A673 (cell line): ENCODE measurements around the gene DNAJC12. TPM values are rescaled to one million over a fixed set of nuclear protein-coding genes. Genes with fewer than 3 reads are reported as not detected.

Experiments
- Bru-seq: library from RNA; stranded (reverse); fragments of 400-500 nt; gene quantifications from one replicate; lab custom pipeline; 2021; lab: Mats Ljungman, UMichigan
- BruChase-seq, 2 experiments: library from RNA; stranded (reverse); fragments of 400-500 nt; gene quantifications; one replicate each; lab custom pipeline; 2021; lab: Mats Ljungman, UMichigan
- BruUV-seq: library from RNA; stranded (reverse); fragments of 400-500 nt; replicated peaks from 2 replicates; lab custom pipeline; 2021; lab: Mats Ljungman, UMichigan
- CTCF ChIA-PET: fragments of 300-600 bp; sonication (Branson Sonifier 250); formaldehyde crosslinking; loops from one replicate; lab custom pipeline; 2022; ENCODE audit warnings: antibody characterized with exemption; lab: Charles Lee
- POLR2A ChIA-PET: fragments of 300-600 bp; sonication (Branson Sonifier 250); formaldehyde crosslinking; loops from one replicate; lab custom pipeline; 2022; ENCODE audit warnings: antibody characterized with exemption; ENCODE audit not compliant: low non-redundant PET; lab: Charles Lee
- DNase-seq: peaks from one replicate; pipeline ENCODE4 v3.0.0-alpha.2; 2015; ENCODE audit warnings: low spot score
- H3K27ac ChIP-seq: fragments of 200-600 bp; sonication (generic); 2 replicates; pipeline ENCODE4 v1.5.1; 2016; ENCODE audit warnings: mixed run types, low read depth, mild to moderate bottlenecking, mixed read lengths, antibody characterized with exemption, low read length; ENCODE audit not compliant: poor library complexity, severe bottlenecking
- H3K27me3 ChIP-seq: fragments of 200-600 bp; sonication (generic); replicated peaks from 2 replicates; pipeline ENCODE4 v1.6.1; 2017; ENCODE audit warnings: mixed run types, low read depth, mild to moderate bottlenecking, mixed read lengths, antibody characterized with exemption, low read length; ENCODE audit not compliant: insufficient read depth, poor library complexity
- H3K36me3 ChIP-seq: fragments of 200-600 bp; sonication (generic); 2 replicates; pipeline ENCODE4 v1.6.1; 2016; ENCODE audit warnings: mixed run types, mild to moderate bottlenecking, mixed read lengths, antibody characterized with exemption, low read length; ENCODE audit not compliant: insufficient read depth, poor library complexity, severe bottlenecking
- H3K4me1 ChIP-seq: fragments of 200-600 bp; sonication (generic); 2 replicates; pipeline ENCODE4 v1.6.1; 2017; ENCODE audit warnings: mixed run types, mild to moderate bottlenecking, mixed read lengths, antibody characterized with exemption, low read length; ENCODE audit not compliant: insufficient read depth, poor library complexity, severe bottlenecking
- H3K4me3 ChIP-seq: fragments of 200-600 bp; sonication (generic); 2 replicates; pipeline ENCODE4 v1.5.1; 2016; ENCODE audit warnings: low read depth, mixed run types, mild to moderate bottlenecking, mixed read lengths, low read length; ENCODE audit not compliant: poor library complexity, severe bottlenecking
- H3K9me3 ChIP-seq: fragments of 200-600 bp; sonication (generic); 2 replicates; pipeline ENCODE4 v1.6.1; 2016; ENCODE audit warnings: mixed run types, low read depth, mild to moderate bottlenecking, mixed read lengths, antibody characterized with exemption, low read length; ENCODE audit not compliant: poor library complexity, severe bottlenecking
- EZH2 ChIP-seq: fragments of 200-600 bp; sonication (generic); IDR thresholded peaks from 2 replicates; pipeline ENCODE4 v1.6.1; 2017; ENCODE audit warnings: borderline replicate concordance, low read depth, mild to moderate bottlenecking, mixed read lengths, antibody characterized with exemption, low read length; ENCODE audit not compliant: poor library complexity, severe bottlenecking
- intact Hi-C: fragments of 100-400 bp; cut with micrococcal nuclease; formaldehyde crosslinking; loops from one replicate; pipeline ENCODE4 v1.10.0; 2022; ENCODE audit not compliant: unreplicated experiment
- long read RNA-seq: library from polyadenylated mRNA; stranded (forward); transcript quantifications from one replicate; pipeline ENCODE4 v2.0.0, GENCODE V29; 2022
- total RNA-seq: library from RNA; stranded (reverse); gene quantifications from 2 replicates; pipeline ENCODE4 v1.2.3, GENCODE V29; 2021
- TF ChIP-seq, protein P1 (sequence below): fragments of 300-800, 200-600 bp; sonication (generic); conservative IDR thresholded peaks from 2 replicates; pipeline ENCODE4 v1.5.1; 2017; ENCODE audit warnings: low read depth, mild to moderate bottlenecking, antibody characterized with exemption, low read length, moderate library complexity, mixed read lengths

Gene DNAJC12
- 147 and 182 TPM in 2 replicates for total RNA-seq
- percentile 95 among the genes with signal in this experiment for Bru-seq, nascent RNA
- percentile 78 among the genes with signal in this experiment for BruChase-seq, experiment 1, labeled RNA remaining after a 2-hour chase
- BruChase-seq, experiment 2, labeled RNA remaining after a 6-hour chase = percentile 87 among the genes with signal in this experiment
- long read RNA-seq, transcript DNAJC12-202 (3 exons, 1,064 nt) = minor isoform, 9 of 177 reads
- long read RNA-seq, transcript DNAJC12-201 (5 exons, 1,201 nt) = major isoform, 140 of 177 reads
- long read RNA-seq, partial matches to known transcripts = 21 of 177 reads
- long read RNA-seq, other reads (novel, unspliced or antisense) = 7 of 177 reads

- CTCF ChIA-PET = interaction anchor here (1.0 kb wide), 1 partner anchor 18 kb away, joined by 7 read pairs; no protein-coding TSS in a partner anchor
- TF ChIP-seq, protein P1, sequence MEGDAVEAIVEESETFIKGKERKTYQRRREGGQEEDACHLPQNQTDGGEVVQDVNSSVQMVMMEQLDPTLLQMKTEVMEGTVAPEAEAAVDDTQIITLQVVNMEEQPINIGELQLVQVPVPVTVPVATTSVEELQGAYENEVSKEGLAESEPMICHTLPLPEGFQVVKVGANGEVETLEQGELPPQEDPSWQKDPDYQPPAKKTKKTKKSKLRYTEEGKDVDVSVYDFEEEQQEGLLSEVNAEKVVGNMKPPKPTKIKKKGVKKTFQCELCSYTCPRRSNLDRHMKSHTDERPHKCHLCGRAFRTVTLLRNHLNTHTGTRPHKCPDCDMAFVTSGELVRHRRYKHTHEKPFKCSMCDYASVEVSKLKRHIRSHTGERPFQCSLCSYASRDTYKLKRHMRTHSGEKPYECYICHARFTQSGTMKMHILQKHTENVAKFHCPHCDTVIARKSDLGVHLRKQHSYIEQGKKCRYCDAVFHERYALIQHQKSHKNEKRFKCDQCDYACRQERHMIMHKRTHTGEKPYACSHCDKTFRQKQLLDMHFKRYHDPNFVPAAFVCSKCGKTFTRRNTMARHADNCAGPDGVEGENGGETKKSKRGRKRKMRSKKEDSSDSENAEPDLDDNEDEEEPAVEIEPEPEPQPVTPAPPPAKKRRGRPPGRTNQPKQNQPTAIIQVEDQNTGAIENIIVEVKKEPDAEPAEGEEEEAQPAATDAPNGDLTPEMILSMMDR = no peak
- TF ChIP-seq EZH2 = no peak
- intact Hi-C loops = no loop called here
- Histone ChIP-seq H3K4me3 (peak within 1 kb of the TSS; percentile 55), H3K27ac (peak within 1 kb of the TSS; percentile 72), H3K4me1 (peaks cover 18% of the 10 kb centered on the region), H3K9me3 (no peaks in the 10 kb centered on the region), H3K27me3 (no peaks in the 10 kb centered on the region), H3K36me3 (no peaks in the 10 kb centered on the region)
- BruUV-seq = TSS peak; percentile 74
- peak; percentile 96 for DNase-seq
- POLR2A ChIA-PET = interaction anchor here (0.6 kb wide), 1 partner anchor 248 kb away, joined by 3 read pairs; no protein-coding TSS in a partner anchor
Observed at GRCh38 chr10:67837541-67838314, at the start of gene DNAJC12. DNAJC12 (minus strand) TSS chr10:67838188; CDS start chr10:67838011, 177 bp downstream.

- H3K36me3 ChIP-seq = peaks cover 33% of the 10 kb centered on the region
- H3K27me3 ChIP-seq = no peaks in the 10 kb centered on the region
- peak; percentile 87 for DNase-seq
- TF ChIP-seq, protein P1 = no peak
- no peak for TF ChIP-seq EZH2
- ChIA-PET CTCF (no interaction called here), POLR2A (interaction anchor here (0.7 kb wide), 1 partner anchor 162 kb away, joined by 5 read pairs; no protein-coding TSS in a partner anchor)
- peak overlapping the region; percentile 87 for H3K27ac ChIP-seq
- BruUV-seq = no TSS peak
- H3K4me1 ChIP-seq = peaks cover 16% of the 10 kb centered on the region
- no peaks in the 10 kb centered on the region for H3K9me3 ChIP-seq
- intact Hi-C loops = loop anchor here (1.0 to 10.0 kb wide), 2 partner anchors 190 to 271 kb away; partner anchors contain the start of gene HERC4
- peak overlapping the region; percentile 92 for H3K4me3 ChIP-seq
Observed at GRCh38 chr10:67884842-67885670, 47.1 kb upstream of the DNAJC12 start.
